Measurements from ENCODE around the gene LMF1. TPM values are rescaled to one million over a fixed set of nuclear protein-coding genes. Genes with fewer than 3 reads are reported as not detected.
"Not testable (repeated sequence)": the region's sequence is repeated elsewhere in the genome, so short reads cannot be mapped to it uniquely, and the experiment has no call there.

The LMF1 gene
- polyA plus RNA-seq, 4 donors: 14.6 to 26.5 (median 21.0) TPM

- no peak for DNase-seq (ENCODE audit: low read depth in 4 of 4, low spot score in 2 of 4)
Measured at GRCh38 chr16:873889-874288, 96.9 kb downstream of the LMF1 start.

GRCh38 chr16:873243-873661 lies 97.5 kb downstream of the LMF1 start:
- DNase-seq (ENCODE audit: low read depth in 4 of 4, low spot score in 2 of 4): no peak

GRCh38 chr16:872436-873242 lies 98.1 kb downstream of the LMF1 start:
- DNase-seq (ENCODE audit: low read depth in 4 of 4, low spot score in 2 of 4): no peak

GRCh38 chr16:871562-872345 lies 99.0 kb downstream of the LMF1 start:
- DNase-seq (ENCODE audit: low read depth in 4 of 4, low spot score in 2 of 4): no peak

- no peak for DNase-seq (ENCODE audit: low read depth in 4 of 4, low spot score in 2 of 4)
Measured at GRCh38 chr16:870856-871561, 99.8 kb downstream of the LMF1 start.

- no peak for DNase-seq (ENCODE audit: low read depth in 4 of 4, low spot score in 2 of 4)
Measured at GRCh38 chr16:869823-870641, 100.8 kb downstream of the LMF1 start.

GRCh38 chr16:868846-869822 lies 101.7 kb downstream of the LMF1 start:
- no peak for DNase-seq (ENCODE audit: low read depth in 4 of 4, low spot score in 2 of 4)

- no peak for DNase-seq (ENCODE audit: low read depth in 4 of 4, low spot score in 2 of 4)
Measured at GRCh38 chr16:868386-868755, 102.4 kb downstream of the LMF1 start.

- DNase-seq (ENCODE audit: low read depth in 4 of 4, low spot score in 2 of 4): no peak
Measured at GRCh38 chr16:867421-868385, 103.1 kb downstream of the LMF1 start.

- no peak for DNase-seq (ENCODE audit: low read depth in 4 of 4, low spot score in 2 of 4)
Measured at GRCh38 chr16:866252-866896, 104.4 kb downstream of the LMF1 start.

- DNase-seq (ENCODE audit: low read depth in 4 of 4, low spot score in 2 of 4): no peak
Measured at GRCh38 chr16:865026-865425, 105.8 kb downstream of the LMF1 start.

GRCh38 chr16:861446-861845 lies 109.3 kb downstream of the LMF1 start:
- no peak for DNase-seq (ENCODE audit: low read depth in 4 of 4, low spot score in 2 of 4)

GRCh38 chr16:860891-861290 lies 109.9 kb downstream of the LMF1 start:
- DNase-seq (ENCODE audit: low read depth in 4 of 4, low spot score in 2 of 4): no peak

- DNase-seq (ENCODE audit: low read depth in 4 of 4, low spot score in 2 of 4): not testable (repeated sequence)
Measured at GRCh38 chr16:858971-859370, 111.8 kb downstream of the LMF1 start.

- not testable (repeated sequence) for DNase-seq (ENCODE audit: low read depth in 4 of 4, low spot score in 2 of 4)
Measured at GRCh38 chr16:858441-858840, 112.3 kb downstream of the LMF1 start.

GRCh38 chr16:856811-857210 lies 114.0 kb downstream of the LMF1 start:
- DNase-seq (ENCODE audit: low read depth in 4 of 4, low spot score in 2 of 4): no peak

- DNase-seq (ENCODE audit: low read depth in 4 of 4, low spot score in 2 of 4): no peak
Measured at GRCh38 chr16:856101-856500, 114.7 kb downstream of the LMF1 start.

- DNase-seq (ENCODE audit: low read depth in 4 of 4, low spot score in 2 of 4): no peak
Measured at GRCh38 chr16:855471-855870, 115.3 kb downstream of the LMF1 start.

Data from left renal cortex interstitium (tissue), 4 donors.